ENCODE data around the gene DCP1A.

The DCP1A gene

GRCh38 chr3:53287131-53287629, 60.2 kb downstream of the DCP1A start:
- no peak for TF ChIP-seq CTCF (IDR thresholded peaks at IDR 0.05)
- H3K27me3 Mint-ChIP-seq (ENCODE audit: low read depth, poor library complexity), result no peaks in the 10 kb centered on the region
- H3K9me3 Mint-ChIP-seq, result no peaks in the 10 kb centered on the region
- no peak overlapping the region for H3K27ac Mint-ChIP-seq
- H3K4me1 Mint-ChIP-seq, result peaks cover 6% of the 10 kb centered on the region
- no peak overlapping the region for H3K4me3 Mint-ChIP-seq
- no peak for DNase-seq
- peaks cover 57% of the 10 kb centered on the region for H3K36me3 Mint-ChIP-seq (ENCODE audit: low read depth)

GRCh38 chr3:53286727-53287126, 60.6 kb downstream of the DCP1A start:
- Mint-ChIP-seq H3K27ac (no peak overlapping the region), H3K27me3 (ENCODE audit: low read depth, poor library complexity) (no peaks in the 10 kb centered on the region)

GRCh38 chr3:53282581-53282980, 64.8 kb downstream of the DCP1A start:
- Mint-ChIP-seq H3K4me1 (peaks cover 6% of the 10 kb centered on the region), H3K4me3 (no peak overlapping the region), H3K27me3 (ENCODE audit: low read depth, poor library complexity) (no peaks in the 10 kb centered on the region), H3K9me3 (no peaks in the 10 kb centered on the region), H3K27ac (peak overlapping the region; percentile 69), H3K36me3 (ENCODE audit: low read depth) (peaks cover 38% of the 10 kb centered on the region)
- DNase-seq, result no peak
- no peak for TF ChIP-seq CTCF (IDR thresholded peaks at IDR 0.05)

More at GRCh38 chr3:53286727-53287126, 60.6 kb downstream of the DCP1A start:
- TF ChIP-seq CTCF (IDR thresholded peaks at IDR 0.05), result no peak
- H3K4me3 Mint-ChIP-seq, result no peak overlapping the region
- H3K9me3 Mint-ChIP-seq, result no peaks in the 10 kb centered on the region
- peaks cover 6% of the 10 kb centered on the region for H3K4me1 Mint-ChIP-seq
- H3K36me3 Mint-ChIP-seq (ENCODE audit: low read depth), result peaks cover 53% of the 10 kb centered on the region
- no peak for DNase-seq

GRCh38 chr3:53278667-53279066, 68.7 kb downstream of the DCP1A start:
- DNase-seq, result no peak
- no peak for TF ChIP-seq CTCF (IDR thresholded peaks at IDR 0.05)
- Mint-ChIP-seq H3K27ac (no peak overlapping the region), H3K9me3 (no peaks in the 10 kb centered on the region), H3K4me1 (peaks cover 5% of the 10 kb centered on the region), H3K27me3 (ENCODE audit: low read depth, poor library complexity) (peaks cover under 1% of the 10 kb centered on the region), H3K36me3 (ENCODE audit: low read depth) (peaks cover 17% of the 10 kb centered on the region), H3K4me3 (no peak overlapping the region)

- Mint-ChIP-seq H3K36me3 (ENCODE audit: low read depth) (no peaks in the 10 kb centered on the region), H3K27me3 (ENCODE audit: low read depth, poor library complexity) (peaks cover 3% of the 10 kb centered on the region), H3K9me3 (no peaks in the 10 kb centered on the region), H3K4me1 (peaks cover 10% of the 10 kb centered on the region), H3K27ac (peak overlapping the region; percentile 22), H3K4me3 (no peak overlapping the region)
- DNase-seq, result no peak
- no peak for TF ChIP-seq CTCF (IDR thresholded peaks at IDR 0.05)
Measured at GRCh38 chr3:53274938-53275605, 72.3 kb downstream of the DCP1A start.

- Mint-ChIP-seq H3K4me3 (no peak overlapping the region), H3K4me1 (peaks cover 16% of the 10 kb centered on the region), H3K27ac (peak overlapping the region; percentile 78), H3K27me3 (ENCODE audit: low read depth, poor library complexity) (peaks cover 3% of the 10 kb centered on the region), H3K36me3 (ENCODE audit: low read depth) (no peaks in the 10 kb centered on the region), H3K9me3 (no peaks in the 10 kb centered on the region)
- no peak for DNase-seq
- no peak for TF ChIP-seq CTCF (IDR thresholded peaks at IDR 0.05)
Measured at GRCh38 chr3:53273146-53273670, 74.1 kb downstream of the DCP1A start.
